Measurements from ENCODE around the gene SMCO1. TPM values are rescaled to one million over a fixed set of nuclear protein-coding genes. Genes with fewer than 3 reads are reported as not detected.
"Not testable (repeated sequence)": the region's sequence is repeated elsewhere in the genome, so short reads cannot be mapped to it uniquely, and the experiment has no call there.

Gene SMCO1
- total and polyA plus RNA-seq, 5 donors: 12.1 to 48.1 (median 41.1) TPM

DNA sequence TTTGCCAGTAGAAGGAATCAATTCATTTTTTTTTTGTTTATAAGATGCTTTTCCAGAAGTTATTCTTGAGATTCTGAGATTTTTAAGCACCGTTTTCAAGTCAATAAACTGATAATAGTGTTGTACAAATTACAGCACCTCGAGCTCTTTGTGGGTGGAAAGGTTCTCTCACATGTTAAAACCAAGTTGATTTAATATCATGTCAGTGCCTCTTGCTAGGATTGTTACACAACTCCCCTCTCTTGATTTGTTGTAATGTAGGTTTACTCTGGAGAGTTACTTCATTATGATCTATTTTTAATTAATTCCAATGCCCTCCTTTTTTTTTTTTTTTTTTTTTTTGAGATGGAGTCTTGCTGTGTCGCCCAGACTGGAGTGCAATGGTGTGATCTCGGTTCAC lies 57.1 kb downstream of the SMCO1 start:
- 79% methylated on average over 4 of the region's 4 CpGs for WGBS
- DNase-seq: no peak
- H3K4me3 ChIP-seq (ENCODE audit: low read length): no peak overlapping the region
- ATAC-seq: no peak
- no peaks in the 10 kb centered on the region for H3K9me3 ChIP-seq (ENCODE audit: control insufficient read depth, low read length)
- no peak overlapping the region for H3K27ac ChIP-seq (ENCODE audit: low read length)
- no peaks in the 10 kb centered on the region for H3K4me1 ChIP-seq (ENCODE audit: control insufficient read depth, insufficient read depth, low read length)
- H3K27me3 ChIP-seq (ENCODE audit: control insufficient read depth, insufficient read depth): no peaks in the 10 kb centered on the region
- intact Hi-C loops (cut with DNase I): no loop called here

DNA sequence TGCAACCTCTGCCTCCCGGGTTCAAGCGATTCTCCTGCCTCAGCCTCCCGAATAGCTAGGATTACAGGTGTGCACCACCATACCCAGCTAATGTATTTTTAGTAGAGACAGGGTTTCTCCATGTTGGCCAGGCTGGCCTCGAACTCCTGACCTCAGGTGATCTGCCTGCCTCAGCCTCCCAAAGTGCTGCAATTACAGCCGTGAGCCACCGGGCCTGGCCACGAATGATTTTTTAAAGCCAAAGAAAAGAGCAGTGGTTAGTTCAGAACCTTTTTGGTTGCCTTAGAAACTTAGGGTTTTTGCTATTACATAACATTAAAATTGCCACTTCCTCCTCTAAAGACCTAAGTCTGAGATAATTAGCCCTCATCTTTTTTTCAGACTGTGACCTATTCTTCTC lies 57.7 kb downstream of the SMCO1 start:
- DNase-seq; intact Hi-C loops (cut with DNase I); H3K27ac ChIP-seq (ENCODE audit: low read length); H3K4me3 ChIP-seq (ENCODE audit: low read length); H3K27me3 ChIP-seq (ENCODE audit: control insufficient read depth, insufficient read depth); H3K4me1 ChIP-seq (ENCODE audit: control insufficient read depth, insufficient read depth, low read length); H3K9me3 ChIP-seq (ENCODE audit: control insufficient read depth, low read length); ATAC-seq: not testable (repeated sequence)
- WGBS: 71% methylated on average over 7 of the region's 7 CpGs

Other genes with a start within 250 kb of the SMCO1 start
- 10 to 100 TPM; 79.7 to 87.7 (median 85.7) TPM for gene PCYT1A, start 227.6 kb downstream of the SMCO1 start, total RNA-seq
- 34.8 TPM for gene PCYT1A, start 227.6 kb downstream of the SMCO1 start, polyA plus RNA-seq
- 1 to 10 TPM; 3.6 to 4.7 (median 4.7) TPM for gene DYNLT2B, start 197.1 kb downstream of the SMCO1 start, total RNA-seq
- 8.4 TPM for gene DYNLT2B, start 197.1 kb downstream of the SMCO1 start, polyA plus RNA-seq
- not detected for gene TM4SF19, start 177.0 kb downstream of the SMCO1 start, total RNA-seq
- not detected for gene TM4SF19, start 177.0 kb downstream of the SMCO1 start, polyA plus RNA-seq
- 10 to 100 TPM; 33.7 to 36.3 (median 35.4) TPM for gene UBXN7, start 82.9 kb downstream of the SMCO1 start, total RNA-seq
- 11.6 TPM for gene UBXN7, start 82.9 kb downstream of the SMCO1 start, polyA plus RNA-seq
- gene RNF168, start 11.6 kb downstream of the SMCO1 start, total RNA-seq: 10 to 100 TPM; 18.5 to 24.9 (median 22.6) TPM
- 6.8 TPM for gene RNF168, start 11.6 kb downstream of the SMCO1 start, polyA plus RNA-seq
- 10 to 100 TPM in 2 of 4 donors, 1 to 10 TPM in 2; 8.3 to 10.2 (median 9.6) TPM for gene WDR53, start 53.2 kb upstream of the SMCO1 start, total RNA-seq
- gene WDR53, start 53.2 kb upstream of the SMCO1 start, polyA plus RNA-seq: 10.3 TPM
- gene FBXO45, start 53.3 kb upstream of the SMCO1 start, total RNA-seq: 1 to 10 TPM; 4.9 to 7.6 (median 6.9) TPM
- 3.0 TPM for gene FBXO45, start 53.3 kb upstream of the SMCO1 start, polyA plus RNA-seq
- 1 to 10 TPM; 3.3 to 4.5 (median 3.6) TPM for gene NRROS, start 124.3 kb upstream of the SMCO1 start, total RNA-seq
- gene NRROS, start 124.3 kb upstream of the SMCO1 start, polyA plus RNA-seq: 2.2 TPM
- 1 to 10 TPM; 1.3 to 2.4 (median 1.7) TPM for gene CEP19, start 196.9 kb upstream of the SMCO1 start, total RNA-seq
- gene CEP19, start 196.9 kb upstream of the SMCO1 start, polyA plus RNA-seq: 1.4 TPM
- gene PIGX, start 197.0 kb upstream of the SMCO1 start, total RNA-seq: 10 to 100 TPM; 15.9 to 18.4 (median 16.4) TPM
- gene PIGX, start 197.0 kb upstream of the SMCO1 start, polyA plus RNA-seq: 12.0 TPM
- gene PAK2, start 224.5 kb upstream of the SMCO1 start, total RNA-seq: 10 to 100 TPM; 47.0 to 84.2 (median 54.0) TPM
- 21.8 TPM for gene PAK2, start 224.5 kb upstream of the SMCO1 start, polyA plus RNA-seq

Data from right cardiac atrium (tissue), 5 donors.